Measurements from ENCODE around the gene FOCAD.
"Not testable (repeated sequence)": the region's sequence is repeated elsewhere in the genome, so short reads cannot be mapped to it uniquely, and the experiment has no call there.

The FOCAD gene
- long read RNA-seq, donor 1, partial matches to known transcripts, result 0 of 1 reads
- long read RNA-seq, donor 1, other reads (novel, unspliced or antisense), result 0 of 1 reads
- long read RNA-seq, donor 2, partial matches to known transcripts, result 10 of 10 reads
- long read RNA-seq, donor 2, other reads (novel, unspliced or antisense), result 0 of 10 reads
- long read RNA-seq, donor 3, result 0 reads
- long read RNA-seq, donor 4, result 0 reads
- long read RNA-seq, donor 5, partial matches to known transcripts, result 30 of 30 reads
- long read RNA-seq, donor 5, other reads (novel, unspliced or antisense), result 0 of 30 reads
- long read RNA-seq, donor 6, partial matches to known transcripts, result 18 of 18 reads
- long read RNA-seq, donor 6, other reads (novel, unspliced or antisense), result 0 of 18 reads
- long read RNA-seq, donor 7, partial matches to known transcripts, result 0 of 2 reads
- long read RNA-seq, donor 7, other reads (novel, unspliced or antisense), result 0 of 2 reads
- long read RNA-seq, donor 8, partial matches to known transcripts, result 0 of 1 reads
- long read RNA-seq, donor 8, other reads (novel, unspliced or antisense), result 0 of 1 reads

GRCh38 chr9:20684035-20684874 is at the start of gene FOCAD:
Gene FOCAD, plus strand, starts transcription at chr9:20684259. Its CDS starts 31,095 bp downstream, at chr9:20715354.
- DNase-seq, result peak; percentile 96

DNA sequence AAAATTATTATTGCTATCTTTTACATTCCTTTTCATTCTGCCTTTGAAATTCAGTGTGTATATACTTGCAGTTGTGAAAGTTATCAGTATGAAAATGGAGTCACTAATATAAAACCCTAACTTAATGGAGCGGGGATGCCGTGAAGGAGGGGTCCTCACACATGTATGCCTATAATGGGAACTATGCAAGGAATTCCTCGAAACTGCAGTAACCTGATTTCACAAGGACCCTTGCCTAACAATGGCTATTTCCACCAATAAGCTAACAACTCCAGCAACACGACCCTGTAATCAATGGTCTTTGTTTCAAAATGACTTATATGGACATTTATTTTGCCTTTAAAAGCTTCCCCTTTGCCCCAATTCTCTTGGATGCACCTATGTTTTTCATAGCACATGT is 49.2 kb upstream of the FOCAD start:
- DNase-seq, result no peak

GRCh38 chr9:20636888-20637440 is 47.1 kb upstream of the FOCAD start:
- DNase-seq, result no peak

DNA sequence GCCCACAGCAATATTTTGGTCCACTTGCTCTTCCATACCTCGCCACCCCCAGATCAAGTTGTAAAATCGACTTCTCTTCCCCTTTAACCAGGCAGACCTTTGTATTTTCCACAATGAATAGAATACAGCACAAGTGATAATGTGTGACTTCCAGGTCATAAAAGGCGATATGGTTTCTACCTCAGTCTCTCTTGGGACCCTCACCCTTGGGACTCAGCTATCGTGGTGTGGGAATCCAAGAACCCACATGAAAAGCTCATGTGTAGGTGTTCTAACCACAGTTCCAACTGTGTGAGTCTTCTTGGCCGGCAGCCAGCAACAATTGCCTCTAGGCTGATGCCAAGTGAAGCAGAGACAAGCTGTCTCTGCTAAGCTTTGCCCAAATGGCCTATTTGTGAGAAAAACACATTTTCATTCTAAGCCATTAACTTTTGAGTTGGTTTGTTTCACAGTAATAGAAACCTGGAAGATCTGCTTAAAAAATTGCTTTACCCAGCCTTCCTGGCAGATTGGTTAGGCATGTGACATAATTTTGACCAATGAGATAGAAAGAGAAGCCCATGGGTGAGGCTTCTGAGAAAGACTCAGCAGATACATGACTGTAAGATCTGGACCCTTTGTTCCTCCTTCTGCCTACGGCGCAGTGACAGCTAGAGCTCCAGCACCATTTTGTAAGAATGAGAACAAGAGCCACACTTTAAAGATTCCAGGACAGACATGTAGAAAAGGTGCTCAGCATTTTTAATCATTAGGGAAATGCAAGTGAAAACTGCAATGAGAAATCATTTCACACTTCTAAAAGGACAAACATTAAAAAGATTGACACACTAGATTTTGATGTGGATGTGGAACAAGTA is 43.5 kb upstream of the FOCAD start:
- no peak for DNase-seq

- no peak for DNase-seq
Measured at GRCh38 chr9:20642045-20642444, 42.0 kb upstream of the FOCAD start.

GRCh38 chr9:20643660-20644059 is 40.4 kb upstream of the FOCAD start:
- DNase-seq, result no peak

DNA sequence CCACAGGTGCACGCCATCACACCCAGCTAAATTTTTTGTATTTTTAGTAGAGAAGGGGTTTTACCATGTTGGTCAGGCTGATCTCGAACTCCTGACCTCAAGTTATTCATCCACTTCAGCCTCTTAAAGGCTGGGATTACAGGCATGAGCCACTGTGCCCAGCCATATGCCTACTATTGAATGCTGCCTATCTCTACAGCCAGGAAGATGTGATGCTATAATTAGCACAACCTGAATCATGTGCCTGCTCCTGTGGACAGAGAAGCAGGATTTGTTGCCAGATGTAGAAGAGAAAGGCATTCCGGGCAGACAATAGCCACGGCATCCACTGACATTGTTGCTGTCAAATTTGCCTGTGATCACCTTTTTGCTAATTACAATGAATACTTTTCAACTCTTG is 37.4 kb upstream of the FOCAD start:
- no peak for DNase-seq

- no peak for DNase-seq
Measured at GRCh38 chr9:20649381-20649780, 34.7 kb upstream of the FOCAD start.

- DNase-seq, result no peak
Measured at GRCh38 chr9:20650313-20650712, 33.7 kb upstream of the FOCAD start.

DNA sequence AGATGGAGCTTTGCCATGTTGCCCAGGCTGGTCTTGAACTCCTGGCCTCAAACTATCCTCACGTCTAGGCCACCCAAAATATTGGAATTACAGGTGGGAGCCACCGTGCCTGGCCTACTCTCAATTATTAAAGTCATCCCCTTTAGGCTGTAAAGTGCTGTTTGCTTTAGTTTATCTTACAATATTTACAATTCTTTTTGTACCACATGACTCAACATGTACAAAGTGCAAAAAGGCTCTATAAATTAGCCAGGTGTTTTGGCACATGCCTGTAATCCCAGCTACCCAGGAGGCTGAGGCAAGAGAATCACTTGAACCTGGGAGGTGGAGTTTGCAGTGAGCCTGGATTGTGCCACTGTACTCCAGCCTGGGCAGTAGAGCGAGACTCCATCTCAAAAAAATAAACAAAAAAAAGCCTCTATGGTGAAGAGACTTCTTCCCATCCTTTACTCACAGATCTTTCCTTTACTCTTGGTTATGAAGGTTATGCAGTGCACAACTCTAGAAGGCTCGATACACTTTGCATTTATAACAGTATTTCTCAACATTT is 33.2 kb upstream of the FOCAD start:
- no peak for DNase-seq

DNA sequence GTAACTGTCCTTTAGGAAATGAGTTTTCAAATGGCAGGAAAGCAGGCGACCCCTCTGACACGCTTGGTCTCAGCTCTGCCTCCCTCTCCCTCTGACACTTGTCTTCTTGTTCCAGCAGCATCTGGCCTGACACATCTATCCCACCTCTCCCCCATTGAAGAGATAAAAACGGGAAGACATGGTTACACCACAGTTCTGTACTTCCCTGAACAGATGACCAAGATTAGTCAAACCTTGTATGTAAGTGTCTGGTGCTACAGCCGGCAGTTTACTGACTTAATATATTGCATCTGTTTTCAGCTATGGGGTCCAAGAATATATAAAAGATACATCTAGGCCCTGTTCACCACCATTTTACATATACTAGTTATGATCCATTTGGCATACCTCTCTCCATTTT is 32.1 kb upstream of the FOCAD start:
- DNase-seq, result no peak

DNA sequence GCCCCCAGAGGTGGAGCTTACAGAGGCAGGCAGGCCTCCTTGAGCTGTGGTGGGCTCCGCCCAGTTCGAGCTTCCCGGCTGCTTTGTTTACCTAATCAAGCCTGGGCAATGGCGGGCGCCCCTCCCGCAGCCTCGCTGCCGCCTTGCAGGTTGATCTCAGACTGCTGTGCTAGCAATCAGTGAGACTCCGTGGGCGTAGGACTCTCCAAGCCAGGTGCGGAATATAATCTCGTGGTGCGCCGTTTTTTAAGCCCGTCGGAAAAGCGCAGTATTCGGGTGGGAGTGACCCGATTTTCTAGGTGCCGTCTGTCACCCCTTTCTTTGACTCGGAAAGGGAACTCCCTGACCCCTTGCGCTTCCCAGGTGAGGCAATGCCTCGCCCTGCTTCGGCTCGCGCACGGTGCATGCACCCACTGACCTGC is 25.8 kb upstream of the FOCAD start:
- not testable (repeated sequence) for DNase-seq

DNA sequence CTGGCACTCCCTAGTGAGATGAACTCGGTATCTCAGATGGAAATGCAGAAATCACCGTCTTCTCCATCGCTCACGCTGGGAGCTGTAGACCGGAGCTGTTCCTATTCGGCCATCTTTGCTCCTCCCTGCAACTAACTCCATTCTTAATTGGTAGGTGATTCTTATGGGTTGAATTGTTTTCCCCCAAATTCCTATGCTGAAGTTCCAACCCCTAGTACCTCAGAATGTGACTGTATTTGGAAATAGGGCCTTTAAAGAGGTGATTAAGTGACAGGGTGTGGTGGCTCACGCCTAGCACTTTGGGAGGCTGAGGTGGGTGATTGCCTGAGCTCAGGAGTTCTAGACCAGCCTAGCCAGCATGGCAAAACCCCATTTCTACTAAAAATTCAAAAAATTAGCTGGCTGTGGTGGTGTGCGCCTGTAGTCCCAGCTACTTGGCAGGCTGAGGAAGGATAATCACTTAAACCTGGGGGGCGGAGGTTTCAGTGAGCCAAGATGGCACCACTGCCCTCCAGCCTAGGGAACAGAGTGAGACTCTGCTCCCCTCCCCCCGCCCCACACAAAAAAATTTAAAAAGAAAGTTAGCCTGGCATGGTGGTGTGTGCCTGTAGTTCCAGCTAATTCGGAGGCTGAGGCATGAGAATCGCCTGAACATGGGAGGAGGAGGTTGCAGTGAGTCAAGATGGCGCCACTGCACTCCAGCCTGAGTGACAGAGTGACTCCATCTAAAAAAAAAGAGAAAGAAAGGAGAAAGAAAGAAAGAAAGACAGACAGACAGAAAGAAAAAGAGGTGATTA is 25.2 kb upstream of the FOCAD start:
- peak; percentile 31 for DNase-seq

DNA sequence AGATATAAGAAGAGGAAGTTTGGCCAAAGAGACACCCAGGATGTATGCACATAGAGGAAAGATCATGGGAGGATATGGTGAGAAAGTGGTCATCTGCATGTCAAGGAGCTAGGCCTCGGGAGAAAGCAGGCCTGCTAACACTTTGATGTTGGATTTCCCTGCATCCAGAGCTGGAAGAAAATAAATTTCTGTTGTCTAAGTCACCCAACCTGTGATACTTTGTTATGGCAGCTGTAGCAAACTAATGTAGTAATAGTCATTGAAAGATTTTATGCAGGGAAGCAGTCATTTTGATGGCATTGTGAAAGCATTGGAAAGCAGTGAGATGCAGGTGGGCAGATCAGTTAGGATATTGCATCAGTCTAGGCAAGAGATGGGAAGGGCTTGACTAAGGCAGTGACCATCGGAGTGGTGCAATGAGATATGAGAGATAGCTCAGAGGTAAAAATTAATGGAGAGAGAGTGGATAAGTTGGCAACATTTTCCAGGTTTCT is 24.5 kb upstream of the FOCAD start:
- no peak for DNase-seq

DNA sequence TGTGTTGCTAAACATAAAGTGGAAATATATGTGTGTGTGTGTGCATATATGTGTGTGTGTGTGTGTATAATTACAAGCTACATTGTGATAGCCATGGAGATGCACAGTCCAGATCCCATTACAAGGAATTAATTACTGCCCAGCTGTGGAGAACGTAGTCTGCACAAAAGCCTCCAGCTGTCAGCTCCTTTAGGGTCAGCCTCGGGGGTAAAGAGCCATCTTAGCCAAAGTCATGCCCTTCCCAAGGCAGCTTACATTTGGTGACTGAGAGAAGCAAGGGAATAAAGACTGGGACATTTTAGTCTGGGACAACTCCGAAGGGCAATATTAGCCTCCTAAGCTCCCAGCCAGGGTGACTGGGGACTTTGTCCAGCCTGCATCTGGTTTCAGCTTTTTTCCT is 21.9 kb upstream of the FOCAD start:
- DNase-seq, result no peak

DNA sequence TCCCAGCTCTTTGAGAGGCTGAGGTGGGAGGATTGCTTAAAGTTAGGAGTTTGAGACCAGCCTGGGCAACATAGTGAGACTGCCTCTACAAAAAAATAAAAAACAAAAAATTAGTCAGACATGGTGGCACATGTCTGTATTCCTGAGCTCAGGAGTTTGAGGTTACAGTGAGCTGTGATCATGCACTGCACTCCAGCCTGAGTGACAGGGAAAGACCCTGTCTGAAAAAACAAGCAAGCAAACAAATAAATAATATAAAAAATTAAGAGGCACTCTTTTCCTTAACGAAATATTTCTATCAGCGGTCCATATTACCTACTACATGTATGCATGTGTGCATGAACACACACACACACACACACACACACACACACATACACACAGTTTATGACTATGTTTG is 20.9 kb upstream of the FOCAD start:
- DNase-seq, result no peak

- no peak for DNase-seq
Measured at GRCh38 chr9:20664501-20664900, 19.6 kb upstream of the FOCAD start.

- no peak for DNase-seq
Measured at GRCh38 chr9:20670395-20670794, 13.7 kb upstream of the FOCAD start.

DNA sequence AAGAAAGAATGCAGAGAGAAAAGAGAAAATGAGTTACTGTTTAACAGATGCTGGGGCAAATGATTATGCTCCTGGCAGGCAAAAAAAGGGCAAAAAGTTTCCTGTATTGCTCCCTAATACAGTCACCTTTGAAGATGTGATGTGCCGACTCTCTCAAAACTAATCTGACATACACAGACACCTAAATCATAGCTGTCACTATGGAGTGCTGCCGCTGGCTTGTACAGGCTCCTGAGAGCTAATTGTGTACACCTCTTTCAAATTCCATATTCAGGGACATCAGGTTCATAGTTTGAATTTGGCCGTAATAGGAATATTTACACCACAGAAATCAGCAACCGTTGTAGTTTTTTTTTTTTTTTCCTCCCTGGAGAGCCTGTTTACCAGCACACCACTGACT is 12.4 kb upstream of the FOCAD start:
- DNase-seq, result no peak

DNA sequence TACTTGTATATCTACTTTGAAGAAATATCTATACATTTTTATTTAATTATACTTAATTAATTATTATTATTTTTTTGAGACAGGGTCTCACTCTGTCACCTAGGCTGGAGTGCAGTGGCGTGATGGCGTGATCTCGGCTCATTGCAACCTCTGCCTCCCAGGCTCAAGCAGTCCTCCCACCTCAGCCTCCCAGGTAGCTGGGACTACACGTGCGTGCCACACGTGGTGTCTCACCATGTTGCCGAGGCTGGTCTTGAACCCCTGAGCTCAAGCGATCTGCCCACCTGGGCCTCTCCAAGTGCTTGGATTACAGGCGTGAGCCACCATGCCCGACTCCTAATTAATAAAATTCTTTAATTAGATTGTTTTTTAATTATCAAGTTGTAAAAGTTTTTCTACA is 10.5 kb upstream of the FOCAD start:
- DNase-seq, result not testable (repeated sequence)

GRCh38 chr9:20681467-20681866 is 2.6 kb upstream of the FOCAD start:
- DNase-seq, result no peak

Data from right kidney (tissue), 9 donors.